Stimulated activated CD4-positive, alpha-beta T cell treated with anti-CD3 and anti-CD28 coated beads, TNF-alpha, amount 100 ng/mL, for 4 hours (primary cell): ENCODE data around the gene AIP.

ENCODE experiments used
- DNase-seq, 3 experiments: peaks; one replicate each; pipeline ENCODE4 v3.0.0-alpha.2; 2020; ENCODE audit warnings: low read depth in 3 of 3

Gene AIP

GRCh38 chr11:67482827-67483798, at the start of gene AIP:
Gene AIP, plus strand, starts transcription at chr11:67483026. Its CDS starts 133 bp downstream, at chr11:67483159.
- DNase-seq = peak; percentile 91 to 95 (median 94)

- no peak for DNase-seq
Observed at GRCh38 chr11:67433536-67434394, 49.1 kb upstream of the AIP start.

GRCh38 chr11:67434395-67434881, 48.4 kb upstream of the AIP start:
- no peak for DNase-seq

GRCh38 chr11:67435031-67435726, 47.6 kb upstream of the AIP start:
- DNase-seq = no peak

GRCh38 chr11:67435727-67436458, 46.9 kb upstream of the AIP start:
- no peak for DNase-seq

GRCh38 chr11:67436459-67437081, 46.3 kb upstream of the AIP start:
- peak in 2 of 3 experiments; percentile 46 to 57 for DNase-seq

GRCh38 chr11:67437082-67437808, 45.6 kb upstream of the AIP start, which contains the start of gene PTPRCAP:
Gene PTPRCAP, minus strand, starts transcription at chr11:67437682. Its CDS starts 63 bp downstream, at chr11:67437619.
- peak; percentile 48 to 64 (median 63) for DNase-seq

GRCh38 chr11:67437809-67438157, 45.0 kb upstream of the AIP start:
- DNase-seq = no peak

- peak; percentile 54 to 65 (median 56) for DNase-seq
Observed at GRCh38 chr11:67438158-67438902, 44.5 kb upstream of the AIP start.

- DNase-seq = no peak
Observed at GRCh38 chr11:67439321-67440228, 43.3 kb upstream of the AIP start.

GRCh38 chr11:67440229-67441097, 42.4 kb upstream of the AIP start:
- DNase-seq = no peak

GRCh38 chr11:67441098-67441563, 41.7 kb upstream of the AIP start:
- DNase-seq = no peak

- DNase-seq = no peak
Observed at GRCh38 chr11:67441731-67442351, 41.0 kb upstream of the AIP start.

GRCh38 chr11:67442504-67443404, 40.1 kb upstream of the AIP start:
- DNase-seq = no peak

GRCh38 chr11:67445515-67445914, 37.3 kb upstream of the AIP start:
- no peak for DNase-seq
